ENCODE results near the gene KCNJ15. TPM values are rescaled to one million over a fixed set of nuclear protein-coding genes. Genes with fewer than 3 reads are reported as not detected.

Gene KCNJ15
- total and polyA plus RNA-seq, 10 of the 15 experiments (the other 5 are each of a cell fraction or from before 2014, with no cell fraction given) = 0.05 to 2.7 (median 0.33) TPM; not detected in 6

- no peaks in the 10 kb centered on the region; the same call in 2 of the 3 replicates for H3K9me3 ChIP-seq (replicated peaks; ENCODE audit: control insufficient read depth, insufficient read depth, low read length)
- RAD21 ChIA-PET (ENCODE audit: unreplicated experiment) = no interaction called here
- SMC1A ChIA-PET (ENCODE audit: uncharacterized antibody, unreplicated experiment) = no interaction called here
- H3K4me2 ChIP-seq (ENCODE audit: control insufficient read depth, insufficient read depth) = no peak overlapping the region
- no peak for TF ChIP-seq MLLT1 (IDR thresholded peaks at IDR 0.05)
- no peak for TF ChIP-seq GABPA (IDR thresholded peaks at IDR 0.05; ENCODE audit: low read depth)
- no peak for TF ChIP-seq RCOR1 (conservative IDR thresholded peaks at IDR 0.05; ENCODE audit: low read depth, low read length)
- no peak for TF ChIP-seq ATF7 (IDR thresholded peaks at IDR 0.05; ENCODE audit: low read depth)
- TF ChIP-seq MAX (IDR thresholded peaks at IDR 0.05; ENCODE audit: low read depth, low read length) = no peak
- TF ChIP-seq YY1 (IDR thresholded peaks at IDR 0.05; ENCODE audit: low read depth, low read length) = no peak
- TF ChIP-seq SMAD1 (IDR thresholded peaks at IDR 0.05; ENCODE audit: low read depth, partially characterized antibody) = no peak
- TF ChIP-seq RBBP5 (conservative IDR thresholded peaks at IDR 0.05) = no peak
- no peak for TF ChIP-seq ZZZ3 (IDR thresholded peaks at IDR 0.05; ENCODE audit: control insufficient read depth, insufficient read length, low read depth)
- no peak for TF ChIP-seq ZBTB40 (IDR thresholded peaks at IDR 0.05; ENCODE audit: borderline replicate concordance)
- TF ChIP-seq MTA3 (IDR thresholded peaks at IDR 0.05; ENCODE audit: borderline replicate concordance, low read length) = no peak
- no peak for TF ChIP-seq TAF1 (IDR thresholded peaks at IDR 0.05; ENCODE audit: borderline replicate concordance, low read depth, low read length)
- H3K4me1 ChIP-seq (ENCODE audit: control insufficient read depth, insufficient read depth, low read length) = peaks cover 20% of the 10 kb centered on the region
- no peaks in the 10 kb centered on the region for H3K79me2 ChIP-seq (ENCODE audit: control insufficient read depth, insufficient read depth, low read length)
- no peak overlapping the region for H3K27ac ChIP-seq (ENCODE audit: control insufficient read depth, insufficient read depth)
- H3K36me3 ChIP-seq (ENCODE audit: control insufficient read depth in 2 of 2, insufficient read depth in 2 of 2, low read length in 1 of 2) = no peaks in the 10 kb centered on the region
- CTCF ChIA-PET = no interaction called here
- in situ Hi-C loops (cut with MboI) (loop anchor here (10.0 kb wide), 1 partner anchor 1010 kb away; no protein-coding TSS in a partner anchor), intact Hi-C loops (cut with micrococcal nuclease; ENCODE audit: unreplicated experiment) (loop anchor here (5.0 kb wide), 1 partner anchor 87 kb away; no protein-coding TSS in a partner anchor)
- DNase-seq (ENCODE audit: low read depth, low spot score) (no peak), FAIRE-seq (no peak), ATAC-seq (no peak)
- H4K20me1 ChIP-seq (ENCODE audit: control insufficient read depth, insufficient read depth) = no peaks in the 10 kb centered on the region
- no peak overlapping the region for H3K9ac ChIP-seq (ENCODE audit: control insufficient read depth, insufficient read depth, low read length)
- H3K27me3 ChIP-seq (replicated peaks in 1 of 2; ENCODE audit: control insufficient read depth in 2 of 2, insufficient read depth in 2 of 2, low read length in 1 of 2) = no peaks in the 10 kb centered on the region
- no TSS peak for BruUV-seq (replicated peaks)
- WGBS (ENCODE audit: insufficient coverage, insufficient replicate concordance, low lambda C conversion rate, missing lambda C conversion rate) = 71% methylated on average over 1 of the region's 1 CpG
- H2AFZ ChIP-seq (ENCODE audit: control insufficient read depth, low read depth, low read length) = no peak overlapping the region
- POLR2A ChIA-PET = no interaction called here
- no peak overlapping the region for H3K4me3 ChIP-seq
Measured at GRCh38 chr21:38265166-38265565, 8.4 kb downstream of the KCNJ15 start.

Measured in GM12878 (cell line).